H1 (cell line): Measurements from ENCODE around the gene NFASC. TPM values are rescaled to one million over a fixed set of nuclear protein-coding genes. Genes with fewer than 3 reads are reported as not detected.

Experiments used
- CTCF ChIA-PET: fragments of 300-600 bp; sonication (Branson Sonifier 250); formaldehyde crosslinking; loops from one replicate; lab custom pipeline; 2021; ENCODE audit not compliant: partially characterized antibody; lab: Charles Lee
- POLR2A ChIA-PET: fragments of 300-600 bp; sonication (Branson Sonifier 250); formaldehyde crosslinking; loops from one replicate; lab custom pipeline; 2021; ENCODE audit warnings: inconsistent platforms; ENCODE audit not compliant: partially characterized antibody; lab: Charles Lee
- DNase-seq, 2 experiments: peaks; one replicate each; pipeline versions ENCODE4 v3.0.0 to v3.0.0-alpha.2; 2010 to 2022; ENCODE audit warnings: low spot score in 2 of 2, low read depth in 1 of 2, mixed read lengths in 1 of 2
- FAIRE-seq: peaks from 2 replicates; lab custom pipeline; 2011; peaks lifted over from hg19 to GRCh38; lab: Jason Lieb, UNC
- H2AFZ ChIP-seq: 2 replicates; pipeline ENCODE4 v1.8.1; 2012; ENCODE audit warnings: low read length, inconsistent platforms
- H2AK5ac ChIP-seq: 2 replicates; pipeline ENCODE4 v1.6.1; 2013; ENCODE audit warnings: low read depth, low read length
- H2BK120ac ChIP-seq: replicated peaks from 2 replicates; pipeline ENCODE3; 2013; ENCODE audit warnings: low read depth, low read length, inconsistent platforms
- H2BK12ac ChIP-seq: 2 replicates; pipeline ENCODE4 v1.6.1; 2013; ENCODE audit warnings: low read depth, low read length
- H2BK15ac ChIP-seq: 2 replicates; pipeline ENCODE4 v1.6.1; 2013; ENCODE audit warnings: low read length
- H2BK20ac ChIP-seq: 2 replicates; pipeline ENCODE4 v1.6.1; 2013; ENCODE audit warnings: low read length
- H2BK5ac ChIP-seq: 2 replicates; pipeline ENCODE4 v1.6.1; 2013; ENCODE audit warnings: low read depth, low read length
- H3K14ac ChIP-seq: 2 replicates; pipeline ENCODE4 v1.6.1; 2013; ENCODE audit warnings: inconsistent platforms; ENCODE audit not compliant: insufficient read length
- H3K18ac ChIP-seq: 2 replicates; pipeline ENCODE4 v1.6.1; 2013; ENCODE audit warnings: low read length; ENCODE audit errors: extremely low read depth
- H3K23ac ChIP-seq: 2 replicates; pipeline ENCODE4 v1.6.1; 2013; ENCODE audit warnings: inconsistent platforms; ENCODE audit not compliant: insufficient read length
- H3K23me2 ChIP-seq: 2 replicates; pipeline ENCODE4 v1.6.1; 2013; ENCODE audit warnings: low read depth, low read length
- H3K27ac ChIP-seq: 2 replicates; pipeline ENCODE4 v1.6.1; 2011; ENCODE audit warnings: low read depth, low read length, inconsistent platforms
- H3K27me3 ChIP-seq, 4 experiments: replicated peaks in 1 of 4; 1 replicate in 1 of 4; 2 replicates in 3 of 4; pipeline versions ENCODE4 v1.6.1 to v1.8.1; 2011 to 2013; ENCODE audit warnings: low read length in 3 of 4, mild to moderate bottlenecking in 3 of 4, inconsistent platforms in 2 of 4, mixed read lengths in 2 of 4, moderate library complexity in 1 of 4; ENCODE audit not compliant: control insufficient read depth in 3 of 4, insufficient read depth in 3 of 4; ENCODE audit errors: extremely low read depth in 1 of 4
- H3K36me3 ChIP-seq, 4 experiments: 2 replicates each; pipeline versions ENCODE4 v1.6.1 to v1.8.1; 2011 to 2013; ENCODE audit warnings: mild to moderate bottlenecking in 4 of 4, low read length in 3 of 4, moderate library complexity in 2 of 4, control low read depth in 1 of 4, inconsistent platforms in 1 of 4; ENCODE audit not compliant: insufficient read depth in 4 of 4, control insufficient read depth in 2 of 4
- H3K4ac ChIP-seq: replicated peaks from 2 replicates; pipeline ENCODE3; 2013; ENCODE audit warnings: low read length, low read depth, mixed read lengths, inconsistent platforms; ENCODE audit not compliant: insufficient read length
- H3K4me1 ChIP-seq, 4 experiments: replicated peaks in 1 of 4; 1 replicate in 1 of 4; 2 replicates in 3 of 4; pipeline versions ENCODE4 v1.6.1 to v1.8.1; 2011 to 2013; ENCODE audit warnings: low read length in 3 of 4, inconsistent platforms in 2 of 4, mixed read lengths in 1 of 4; ENCODE audit not compliant: insufficient read depth in 4 of 4, control insufficient read depth in 3 of 4
- H3K4me2 ChIP-seq, 2 experiments: 2 replicates each; pipeline versions ENCODE4 v1.6.1 to v1.8.1; 2011 to 2013; ENCODE audit warnings: low read depth in 2 of 2, low read length in 2 of 2, control low read depth in 1 of 2, inconsistent platforms in 1 of 2, mild to moderate bottlenecking in 1 of 2; ENCODE audit not compliant: insufficient read depth in 1 of 2
- H3K4me3 ChIP-seq, 4 experiments: fragments of 200-600, 300-600 bp in 1 of 4; sonication (generic), shearing (Covaris generic), sonication (Bioruptor Twin) in 1 of 4; 2 replicates each; pipeline versions ENCODE4 v1.5.1 to v1.8.1; 2011 to 2016; ENCODE audit warnings: low read length in 4 of 4, low read depth in 3 of 4, control low read depth in 2 of 4, inconsistent platforms in 2 of 4, mild to moderate bottlenecking in 2 of 4, mixed read lengths in 1 of 4, moderate library complexity in 1 of 4; ENCODE audit not compliant: insufficient read depth in 2 of 4; ENCODE audit errors: extremely low read depth in 1 of 4
- H3K56ac ChIP-seq: replicated peaks from 2 replicates; pipeline ENCODE3; 2013; ENCODE audit warnings: low read depth, mild to moderate bottlenecking, mixed read lengths, low read length, inconsistent platforms; ENCODE audit not compliant: insufficient read length
- H3K79me1 ChIP-seq: 2 replicates; pipeline ENCODE4 v1.6.1; 2013; ENCODE audit warnings: low read depth, low read length, control low read depth
- H3K79me2 ChIP-seq, 2 experiments: 2 replicates each; pipeline versions ENCODE4 v1.6.1 to v1.8.1; 2012 to 2013; ENCODE audit warnings: low read length in 2 of 2, mild to moderate bottlenecking in 2 of 2, inconsistent platforms in 1 of 2; ENCODE audit not compliant: insufficient read depth in 2 of 2, control insufficient read depth in 1 of 2
- H3K9ac ChIP-seq, 4 experiments: replicated peaks in 1 of 4; 1 replicate in 1 of 4; 2 replicates in 3 of 4; pipeline versions ENCODE4 v1.6.1 to v1.8.1; 2011 to 2013; ENCODE audit warnings: low read depth in 3 of 4, low read length in 3 of 4, control low read depth in 2 of 4, mild to moderate bottlenecking in 2 of 4, moderate library complexity in 2 of 4, inconsistent platforms in 1 of 4; ENCODE audit errors: extremely low read depth in 1 of 4
- H3K9me3 ChIP-seq, 2 experiments: 2 replicates each; pipeline versions ENCODE4 v1.6.1 to v1.8.1; 2012 to 2013; ENCODE audit warnings: mild to moderate bottlenecking in 2 of 2, moderate library complexity in 2 of 2, control low read depth in 1 of 2, inconsistent platforms in 1 of 2, low read depth in 1 of 2, low read length in 1 of 2, mixed read lengths in 1 of 2; ENCODE audit not compliant: insufficient read depth in 2 of 2
- H4K20me1 ChIP-seq, 2 experiments: replicated peaks in 1 of 2; 2 replicates each; pipeline versions ENCODE3 to v1.8.1; 2011 to 2013; ENCODE audit warnings: inconsistent platforms in 2 of 2, low read length in 2 of 2, mild to moderate bottlenecking in 1 of 2; ENCODE audit not compliant: insufficient read depth in 2 of 2, control insufficient read depth in 1 of 2
- H4K5ac ChIP-seq: 2 replicates; pipeline ENCODE4 v1.6.1; 2013; ENCODE audit warnings: low read length, low read depth, mixed read lengths, inconsistent platforms; ENCODE audit not compliant: insufficient read length
- H4K8ac ChIP-seq: 2 replicates; pipeline ENCODE4 v1.8.0; 2013; ENCODE audit warnings: mild to moderate bottlenecking, moderate library complexity, low read length, inconsistent platforms; ENCODE audit not compliant: insufficient read depth; ENCODE audit errors: extremely low read depth
- H4K91ac ChIP-seq: replicated peaks from 2 replicates; pipeline ENCODE3; 2013; ENCODE audit warnings: low read length, mixed read lengths, inconsistent platforms; ENCODE audit not compliant: insufficient read length
- ASH2L ChIP-seq: fragments of 200-600, 300-600 bp; sonication (generic); IDR thresholded peaks from one replicate; pipeline ENCODE4 v1.7.1; 2017; ENCODE audit warnings: low read length
- KDM1A ChIP-seq: fragments of 200-600, 300-600 bp; sonication (generic); IDR thresholded peaks from 2 replicates; pipeline ENCODE4 v1.7.1; 2016; ENCODE audit warnings: mild to moderate bottlenecking, low read length, borderline replicate concordance
- WGBS, 2 experiments: shearing (Covaris generic) in 1 of 2; methylation state at CpG; one replicate each; pipeline versions ENCODE4 v1.1.6 to v1.1.7; 2013 to 2015; ENCODE audit warnings: low lambda C conversion rate in 2 of 2, mixed read lengths in 2 of 2, inconsistent platforms in 1 of 2, low coverage in 1 of 2, missing lambda C conversion rate in 1 of 2; ENCODE audit not compliant: insufficient replicate concordance in 2 of 2, insufficient coverage in 1 of 2, insufficient read length in 1 of 2; ENCODE audit errors: extremely low coverage in 1 of 2, missing lambda C conversion rate in 1 of 2; 5-methylcytosine and 5-hydroxymethylcytosine counted together
- polyA plus RNA-seq, 7 experiments: library from polyadenylated mRNA; depleted of rRNA in 3 of 7; stranded (reverse) in 5 of 7; unstranded in 2 of 7; fragments of >200 nt in 5 of 7; fragments of 200-250 nt in 2 of 7; gene quantifications; 1 replicate in 5 of 7; 2 replicates in 1 of 7; 4 replicates in 1 of 7; pipeline versions ENCODE4 v1.2.1 to v1.2.3, GENCODE V29; 2011 to 2013; ENCODE audit warnings: missing spikeins in 2 of 7, mixed read lengths in 2 of 7
- total RNA-seq: library from RNA; stranded (reverse); fragmentation: NEBNext Ultra II Directional; extraction: Animal tissue kit (Norgen Biotek cat#: 25700); gene quantifications from 2 replicates; pipeline ENCODE4 v1.2.1, GENCODE V29; 2021
- TF ChIP-seq, protein P1 (sequence below): IDR thresholded peaks from 2 replicates; pipeline ENCODE4 v1.6.1; 2011; ENCODE audit warnings: low read depth, mild to moderate bottlenecking, low read length; ENCODE audit not compliant: insufficient read depth
- TF ChIP-seq, protein P2 (sequence below): IDR thresholded peaks from 2 replicates; pipeline ENCODE4 v1.6.1; 2012; ENCODE audit warnings: inconsistent platforms
- TF ChIP-seq, protein P3 (sequence below), 3 experiments: IDR thresholded peaks; 1 replicate in 2 of 3; 2 replicates in 1 of 3; pipeline versions ENCODE4 v1.5.1 to v1.6.1; 2011; ENCODE audit warnings: low read length in 3 of 3, mild to moderate bottlenecking in 3 of 3, inconsistent platforms in 2 of 3, low read depth in 1 of 3, moderate library complexity in 1 of 3; ENCODE audit not compliant: insufficient read depth in 1 of 3; ENCODE audit errors: control extremely low read depth in 1 of 3

Gene NFASC
- total and polyA plus RNA-seq, 2 of the 8 experiments (the other 6 are each of a cell fraction or from before 2014, with no cell fraction given): 5.0 to 15.2 TPM

DNA sequence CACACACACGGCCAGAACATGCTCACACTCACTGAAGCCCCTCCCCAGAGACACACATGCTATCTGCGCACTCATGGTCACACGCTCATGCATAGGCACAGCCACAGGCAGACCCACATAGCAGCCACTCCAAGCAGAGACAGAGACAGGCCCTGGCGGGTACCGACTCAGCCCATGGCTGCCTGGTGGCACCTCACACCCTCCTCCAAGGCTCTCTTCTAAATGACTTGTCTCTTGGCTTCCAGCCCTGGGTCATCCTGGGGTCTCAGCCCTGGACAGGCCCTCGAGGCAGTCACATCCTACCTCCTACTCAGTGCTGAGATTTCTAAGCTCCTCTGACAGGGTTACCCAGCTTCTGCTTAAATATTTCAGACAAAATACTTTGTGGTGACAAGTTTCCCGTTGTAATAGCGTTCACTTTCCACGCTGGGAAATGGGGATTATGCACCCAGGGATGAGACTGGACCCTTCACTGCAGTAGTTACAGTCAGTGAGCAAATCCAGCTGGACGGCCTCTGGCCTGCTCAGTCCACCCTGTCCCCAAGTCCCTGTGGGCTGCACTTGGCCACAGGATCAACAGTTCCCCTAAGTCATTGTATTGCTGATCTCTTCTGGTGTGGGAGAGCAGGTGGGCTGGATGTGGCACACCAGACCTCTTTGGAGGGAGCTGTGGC lies 2.9 kb upstream of the NFASC start:
- H2BK12ac ChIP-seq: peak overlapping the region; percentile 33; the same call in 1 of the 2 replicates
- no peak overlapping the region for H4K5ac ChIP-seq
- H2BK15ac ChIP-seq: peak overlapping the region; percentile 34; the same call in 1 of the 2 replicates
- H2BK120ac ChIP-seq: no peak overlapping the region
- H2BK20ac ChIP-seq: no peak overlapping the region
- peaks cover 4% of the 10 kb centered on the region; the same call in 1 of the 2 replicates for H3K79me1 ChIP-seq
- no peaks in the 10 kb centered on the region for H3K9me3 ChIP-seq
- TF ChIP-seq, protein P1, sequence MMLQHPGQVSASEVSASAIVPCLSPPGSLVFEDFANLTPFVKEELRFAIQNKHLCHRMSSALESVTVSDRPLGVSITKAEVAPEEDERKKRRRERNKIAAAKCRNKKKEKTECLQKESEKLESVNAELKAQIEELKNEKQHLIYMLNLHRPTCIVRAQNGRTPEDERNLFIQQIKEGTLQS: no peak
- TF ChIP-seq ASH2L (no peak), KDM1A (no peak)
- TF ChIP-seq, protein P2, sequence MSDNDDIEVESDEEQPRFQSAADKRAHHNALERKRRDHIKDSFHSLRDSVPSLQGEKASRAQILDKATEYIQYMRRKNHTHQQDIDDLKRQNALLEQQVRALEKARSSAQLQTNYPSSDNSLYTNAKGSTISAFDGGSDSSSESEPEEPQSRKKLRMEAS: no peak
- TF ChIP-seq, protein P3, sequence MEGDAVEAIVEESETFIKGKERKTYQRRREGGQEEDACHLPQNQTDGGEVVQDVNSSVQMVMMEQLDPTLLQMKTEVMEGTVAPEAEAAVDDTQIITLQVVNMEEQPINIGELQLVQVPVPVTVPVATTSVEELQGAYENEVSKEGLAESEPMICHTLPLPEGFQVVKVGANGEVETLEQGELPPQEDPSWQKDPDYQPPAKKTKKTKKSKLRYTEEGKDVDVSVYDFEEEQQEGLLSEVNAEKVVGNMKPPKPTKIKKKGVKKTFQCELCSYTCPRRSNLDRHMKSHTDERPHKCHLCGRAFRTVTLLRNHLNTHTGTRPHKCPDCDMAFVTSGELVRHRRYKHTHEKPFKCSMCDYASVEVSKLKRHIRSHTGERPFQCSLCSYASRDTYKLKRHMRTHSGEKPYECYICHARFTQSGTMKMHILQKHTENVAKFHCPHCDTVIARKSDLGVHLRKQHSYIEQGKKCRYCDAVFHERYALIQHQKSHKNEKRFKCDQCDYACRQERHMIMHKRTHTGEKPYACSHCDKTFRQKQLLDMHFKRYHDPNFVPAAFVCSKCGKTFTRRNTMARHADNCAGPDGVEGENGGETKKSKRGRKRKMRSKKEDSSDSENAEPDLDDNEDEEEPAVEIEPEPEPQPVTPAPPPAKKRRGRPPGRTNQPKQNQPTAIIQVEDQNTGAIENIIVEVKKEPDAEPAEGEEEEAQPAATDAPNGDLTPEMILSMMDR (IDR thresholded peaks at IDR 0.05; ENCODE audit: control extremely low read depth in 1 of 3, insufficient read depth in 1 of 3, low read depth in 1 of 3, low read length in 3 of 3): no peak
- H3K23me2 ChIP-seq: no peaks in the 10 kb centered on the region; the same call in 1 of the 2 replicates
- H4K8ac ChIP-seq: no peak overlapping the region
- no peak overlapping the region for H3K23ac ChIP-seq
- no peak overlapping the region for H3K4me2 ChIP-seq
- no peak overlapping the region for H3K4me3 ChIP-seq
- ChIA-PET CTCF (interaction anchor here (0.7 to 1.5 kb wide), 6 partner anchors 8 to 109 kb away, joined by 3 to 5 read pairs (median 4); no protein-coding TSS in a partner anchor), POLR2A (interaction anchor here (0.8 kb wide), 1 partner anchor 8 kb away, joined by 4 read pairs; no protein-coding TSS in a partner anchor)
- H2BK5ac ChIP-seq: 0 out of 2 replicates have a peak overlapping the region, but pooled peaks have one; percentile 38
- no peak overlapping the region for H3K9ac ChIP-seq
- H4K91ac ChIP-seq: no peak overlapping the region
- WGBS, 2 experiments: 83% methylated on average over 10 of the region's 10 CpGs; no CpG with 5 or more reads in 1 of the 2 experiments
- H4K20me1 ChIP-seq: no peaks in the 10 kb centered on the region
- H3K4ac ChIP-seq: no peak overlapping the region
- peaks cover 0 to 8% (median 0%) of the 10 kb centered on the region in 4 experiments; a peak in 4 of 7 replicates for H3K4me1 ChIP-seq
- FAIRE-seq (no peak), DNase-seq (no peak)
- no peak overlapping the region for H3K18ac ChIP-seq
- H3K27me3 ChIP-seq: no peaks in the 10 kb centered on the region
- H2AK5ac ChIP-seq: peak overlapping the region; percentile 71
- H3K79me2 ChIP-seq: no peaks in the 10 kb centered on the region
- H3K14ac ChIP-seq: no peak overlapping the region
- H3K36me3 ChIP-seq: no peaks in the 10 kb centered on the region
- H3K56ac ChIP-seq: no peak overlapping the region
- no peak overlapping the region for H2AFZ ChIP-seq
- no peak overlapping the region for H3K27ac ChIP-seq
